NK-92 (cell line): ENCODE data around the gene HESX1.

ENCODE experiments used
- DNase-seq: peaks from one replicate; lab custom pipeline; 2025; ENCODE audit not compliant: unreplicated experiment; lab: John Stamatoyannopoulos, UW

Gene HESX1

DNA sequence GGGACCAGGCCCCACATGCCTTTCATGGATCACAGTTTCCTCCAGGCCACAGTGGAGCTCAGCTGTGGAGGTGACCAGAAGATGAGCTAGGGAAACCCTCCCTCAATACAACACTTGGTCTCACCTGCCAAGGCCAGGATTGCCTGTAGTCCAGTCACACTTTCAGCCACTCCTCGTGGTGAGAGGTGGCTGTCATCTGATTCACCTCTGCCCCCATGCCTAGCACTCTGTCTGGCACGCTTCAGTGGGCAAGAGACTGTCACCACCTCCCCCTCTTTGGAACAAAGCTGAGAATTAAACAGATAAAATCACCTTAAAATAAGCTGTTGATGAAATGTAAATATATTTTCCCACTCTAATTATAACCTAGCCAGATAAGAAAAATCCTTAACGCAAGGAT is 30.7 kb downstream of the HESX1 start:
- DNase-seq, result no peak

DNA sequence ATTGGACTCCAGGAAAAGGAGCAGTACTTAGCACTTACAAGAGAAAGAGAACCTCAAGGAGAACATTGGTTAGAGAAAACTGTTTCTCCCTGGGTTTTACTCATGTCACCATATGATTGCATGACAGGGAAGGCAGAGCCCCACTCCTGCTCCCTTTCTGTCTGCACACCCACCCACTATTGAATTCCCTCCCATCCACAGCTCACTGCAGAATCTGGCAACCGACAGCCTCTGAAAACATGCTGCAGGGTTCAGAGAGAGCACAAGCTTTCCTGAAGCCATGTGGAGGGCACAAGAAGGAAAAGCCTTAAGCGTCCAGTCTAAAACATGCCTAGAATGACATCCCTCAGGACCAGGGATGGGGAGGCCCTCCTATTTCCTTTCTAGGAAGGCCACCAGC is 31.6 kb downstream of the HESX1 start:
- no peak for DNase-seq

DNA sequence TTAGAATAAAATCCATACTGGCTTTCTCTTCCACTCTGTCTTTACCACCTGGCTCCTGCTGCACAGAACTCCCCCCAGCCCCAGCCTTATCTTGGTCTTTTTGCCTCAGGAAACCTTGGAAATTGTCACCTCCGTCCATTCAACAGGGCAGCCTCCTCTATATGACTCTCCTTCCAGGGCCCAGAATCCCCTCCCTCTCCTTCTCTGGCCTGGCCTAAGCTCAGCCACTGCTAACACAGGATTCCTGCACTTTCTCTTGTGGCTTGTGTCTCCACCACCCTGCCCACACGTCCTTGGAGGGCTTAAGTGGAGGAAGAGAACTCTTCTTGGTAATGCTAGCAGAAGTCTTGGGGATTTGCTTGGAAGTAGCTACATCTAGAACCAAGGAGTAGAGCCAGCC is 33.1 kb downstream of the HESX1 start:
- DNase-seq, result no peak

DNA sequence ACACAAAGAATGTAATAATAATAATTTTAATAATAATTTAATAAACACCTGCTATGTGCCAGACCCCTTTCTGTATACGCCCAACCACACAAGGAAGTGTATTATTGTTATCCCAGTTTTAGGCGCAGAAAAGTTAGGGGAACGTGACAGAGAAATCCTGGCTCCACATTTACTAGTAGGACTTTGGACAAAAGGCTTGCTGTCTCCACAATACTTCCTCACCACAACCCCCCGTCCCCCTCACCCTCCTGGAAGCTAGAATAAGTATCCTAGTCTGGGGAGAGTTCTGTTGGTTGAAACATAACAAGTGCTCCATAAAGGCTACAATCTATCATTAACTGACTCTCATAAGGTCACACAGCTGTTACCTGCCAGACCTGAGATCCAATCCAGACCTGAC is 34.1 kb downstream of the HESX1 start:
- no peak for DNase-seq

DNA sequence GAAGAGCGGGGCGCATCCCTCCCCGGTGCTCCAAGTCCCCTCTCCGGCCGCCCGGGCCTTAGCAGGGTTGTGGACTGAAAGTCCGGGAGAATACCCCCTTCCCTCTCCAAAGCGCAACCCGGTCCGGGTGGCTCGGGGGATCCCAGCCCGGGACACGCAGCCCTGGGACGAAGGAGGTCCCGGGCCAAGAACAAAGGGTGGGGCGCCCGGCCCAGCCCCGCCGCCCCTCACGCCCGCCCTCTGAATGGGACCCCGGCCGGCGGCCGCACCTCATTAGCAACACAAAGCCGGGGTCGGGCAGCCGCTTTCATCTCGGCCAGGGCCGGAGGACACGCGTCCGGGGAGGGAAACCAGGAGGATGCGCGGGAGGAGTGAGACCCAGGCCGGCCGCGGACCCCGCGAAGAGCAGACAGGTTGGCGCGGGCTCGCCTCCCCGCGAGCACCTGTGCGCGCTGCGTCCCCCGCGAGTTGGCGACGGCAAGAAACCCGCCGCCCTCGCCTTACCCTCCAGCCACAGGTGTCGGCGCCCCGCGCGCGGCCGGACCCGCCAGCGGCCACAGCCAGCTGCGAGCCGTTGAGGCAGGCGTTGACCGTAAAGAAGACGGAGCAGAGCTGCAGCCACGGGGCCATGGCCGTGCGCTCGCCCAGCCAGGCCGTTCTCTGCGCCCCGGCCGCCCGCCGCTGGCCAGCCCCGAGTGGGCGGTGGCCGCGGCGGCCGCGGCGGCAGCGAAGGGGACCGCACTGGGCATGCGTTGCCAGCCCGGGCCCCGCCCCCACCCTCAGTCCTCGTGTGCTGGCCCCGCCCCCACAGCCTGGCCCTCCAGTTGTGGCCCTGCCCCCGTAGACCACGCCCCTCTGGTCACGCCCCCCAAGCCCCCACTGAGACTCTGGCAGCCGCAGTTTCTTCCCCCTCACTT is 34.9 kb downstream of the HESX1 start, which contains the start of gene IL17RD:
TSS of gene IL17RD (minus strand) at position 697 of the 917 bp plus-strand sequence. CDS start at position 630, 67 bp downstream.
- DNase-seq, result no peak

DNA sequence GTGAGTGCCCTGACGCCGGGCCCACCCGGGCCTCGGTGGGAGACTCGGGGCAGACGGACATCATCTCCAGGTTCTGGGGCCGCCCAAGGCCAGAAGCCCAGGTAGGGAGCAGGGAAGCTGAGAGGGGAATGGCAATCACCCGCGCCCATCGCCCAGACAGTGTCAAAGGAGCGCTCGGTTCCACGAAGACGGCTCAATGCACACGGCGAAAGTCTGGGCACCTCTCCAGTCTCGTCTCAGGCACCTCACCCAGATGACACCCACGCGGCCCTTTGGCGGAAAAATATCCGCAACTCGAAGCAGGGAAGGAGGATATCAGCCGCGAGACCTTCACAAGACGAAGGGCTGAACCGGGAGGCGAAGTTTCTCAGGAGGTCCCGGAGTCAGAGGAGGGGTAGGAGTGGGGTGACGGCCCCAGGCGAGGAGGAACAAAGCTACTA is 35.5 kb downstream of the HESX1 start:
- no peak for DNase-seq

DNA sequence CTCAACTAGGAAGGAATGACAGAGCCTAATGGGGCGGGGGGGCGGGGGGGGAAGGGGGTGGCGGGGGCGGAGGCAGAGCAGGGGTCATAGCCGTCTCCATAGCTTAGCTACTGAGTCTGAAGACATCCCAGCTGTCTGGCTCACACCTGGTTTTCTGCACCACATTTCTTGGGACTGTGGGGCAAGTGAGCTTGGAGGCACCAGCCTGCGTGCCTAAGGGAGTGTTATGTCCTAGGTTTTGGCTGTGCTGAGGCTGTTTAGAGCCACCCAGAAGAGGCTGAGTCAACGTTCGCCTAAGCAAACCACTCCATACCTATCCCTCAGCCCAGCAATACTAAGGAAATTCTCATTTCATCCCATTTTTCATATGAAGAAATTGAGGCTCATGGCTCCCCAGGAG is 36.0 kb downstream of the HESX1 start:
- DNase-seq, result no peak

DNA sequence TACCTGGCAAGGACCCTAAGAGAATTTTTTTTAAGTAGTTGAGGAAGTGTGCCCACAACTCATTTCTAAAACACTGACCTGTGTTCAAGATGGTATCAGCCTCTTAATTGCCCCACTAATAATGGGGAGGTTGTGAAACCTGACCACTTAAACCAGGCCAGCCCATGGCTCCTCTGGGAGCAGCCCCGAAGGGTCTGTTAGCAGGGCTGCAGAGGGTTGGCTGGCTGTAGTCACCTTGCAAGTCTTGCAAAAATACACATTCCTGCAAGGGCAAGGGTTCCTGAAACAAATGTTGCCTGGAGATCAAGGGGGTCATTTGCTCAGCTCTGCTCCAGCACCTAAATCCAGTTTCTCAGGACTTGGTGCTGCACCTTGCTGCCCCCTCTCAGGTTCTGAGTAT is 37.9 kb downstream of the HESX1 start:
- DNase-seq, result no peak

DNA sequence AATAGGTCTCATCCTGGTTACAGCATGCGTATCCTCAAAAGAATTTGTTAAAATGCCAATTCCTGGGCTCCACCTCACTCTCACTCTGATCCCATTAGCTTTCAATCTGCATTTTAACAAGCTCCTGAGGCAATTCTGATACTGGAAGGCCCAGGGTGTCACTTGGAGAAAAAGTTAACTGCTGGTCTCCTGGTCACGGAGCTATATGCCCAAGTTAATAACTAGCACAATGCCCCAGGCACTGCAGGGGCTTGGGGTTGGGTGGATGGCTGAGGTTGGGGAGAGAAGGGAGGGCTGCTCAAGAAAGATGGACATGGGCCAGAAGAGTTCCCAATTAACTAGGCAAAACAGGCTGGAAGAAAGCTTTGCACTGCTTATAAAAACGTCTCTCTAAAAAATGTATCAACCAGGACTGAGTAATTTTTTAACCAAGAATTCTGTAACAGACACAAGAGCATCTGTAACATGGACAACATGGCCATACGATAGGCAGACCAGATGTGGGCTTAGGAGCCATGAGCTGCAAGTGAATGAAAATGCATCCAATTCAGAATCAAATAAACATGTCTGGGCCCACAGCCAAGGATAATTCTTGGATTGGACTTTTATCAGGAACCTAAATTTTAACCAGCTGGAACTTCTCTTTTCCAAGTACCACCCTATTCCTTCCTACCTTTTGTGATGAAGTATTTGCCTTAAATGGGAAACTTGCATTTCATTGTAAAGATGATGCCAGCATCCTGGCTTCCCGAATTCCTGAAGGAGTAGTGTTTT is 38.8 kb downstream of the HESX1 start:
- no peak for DNase-seq

DNA sequence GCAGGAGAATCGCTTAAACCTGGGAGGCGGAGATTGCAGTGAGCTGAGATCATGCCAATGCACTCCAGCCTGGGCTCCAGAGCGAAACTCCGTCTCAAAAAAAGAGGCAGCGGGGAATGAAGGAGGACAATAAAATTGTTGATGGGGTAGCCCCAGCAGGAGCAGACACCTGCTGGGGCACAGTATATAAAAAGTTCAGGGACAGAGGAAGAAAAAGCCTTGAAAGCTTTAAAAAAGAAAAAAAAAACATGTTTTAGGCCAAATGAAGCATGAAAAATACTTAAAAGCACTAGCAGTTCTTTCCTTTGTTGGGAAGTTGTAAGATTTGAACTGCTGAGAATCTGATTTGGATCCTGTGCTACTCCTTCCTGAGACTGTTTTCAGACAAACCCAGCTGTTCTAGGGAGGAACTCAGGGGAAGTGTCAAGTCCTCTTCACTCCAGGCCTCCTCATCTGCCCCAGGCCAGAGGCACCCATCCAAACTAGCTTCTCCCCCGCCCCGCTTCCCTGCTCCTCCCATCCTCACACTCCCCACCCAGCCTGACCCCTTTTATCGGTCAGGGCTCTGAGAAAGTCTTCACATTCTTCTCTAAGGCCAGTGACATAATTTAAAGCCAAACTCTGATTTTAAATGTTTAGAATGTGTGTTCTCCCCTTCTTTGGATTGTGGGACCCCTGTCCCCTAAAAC is 39.6 kb downstream of the HESX1 start:
- no peak for DNase-seq

DNA sequence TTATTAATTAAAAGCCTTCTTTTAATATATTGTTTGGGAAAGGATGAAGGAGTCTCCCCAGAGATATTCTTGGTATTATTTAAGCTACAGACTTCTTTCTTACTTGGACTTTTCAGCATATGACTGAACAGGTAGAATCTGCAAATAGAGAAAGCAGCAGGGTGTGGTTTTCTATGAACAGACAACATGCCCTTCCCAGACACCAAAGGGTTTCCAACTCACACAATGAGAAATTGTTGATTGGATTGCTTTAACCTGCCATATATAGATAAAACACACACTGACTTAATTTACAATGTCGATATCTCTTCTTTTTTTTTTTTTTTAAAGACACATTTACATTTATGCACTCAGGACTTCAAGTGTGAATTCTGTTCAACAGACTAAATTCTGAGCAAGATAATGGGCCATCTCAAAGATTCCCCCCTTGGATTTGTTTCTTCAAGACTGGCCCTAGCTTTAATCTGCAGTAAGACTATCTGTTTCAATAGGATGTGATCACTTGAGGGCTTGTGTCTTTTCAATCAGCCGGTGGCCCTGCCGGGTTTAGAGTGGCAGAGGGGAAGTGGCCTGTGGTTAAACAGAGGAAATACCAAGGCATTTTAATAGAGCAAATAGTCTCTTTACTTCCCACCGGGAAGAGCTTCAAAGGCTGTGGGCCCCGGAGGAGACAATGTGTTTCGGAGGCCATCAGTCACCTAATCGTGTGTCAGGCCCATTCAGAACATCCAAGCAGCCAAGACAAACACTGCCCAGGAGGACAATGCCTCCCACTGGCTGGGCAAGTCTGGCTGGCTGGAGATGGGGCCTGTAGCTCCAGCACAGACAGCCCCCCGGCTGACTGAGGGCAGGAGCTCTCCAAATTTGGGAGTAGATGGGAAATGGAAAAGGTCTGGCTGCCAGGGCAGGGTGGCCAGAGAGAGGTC is 40.7 kb downstream of the HESX1 start:
- no peak for DNase-seq

DNA sequence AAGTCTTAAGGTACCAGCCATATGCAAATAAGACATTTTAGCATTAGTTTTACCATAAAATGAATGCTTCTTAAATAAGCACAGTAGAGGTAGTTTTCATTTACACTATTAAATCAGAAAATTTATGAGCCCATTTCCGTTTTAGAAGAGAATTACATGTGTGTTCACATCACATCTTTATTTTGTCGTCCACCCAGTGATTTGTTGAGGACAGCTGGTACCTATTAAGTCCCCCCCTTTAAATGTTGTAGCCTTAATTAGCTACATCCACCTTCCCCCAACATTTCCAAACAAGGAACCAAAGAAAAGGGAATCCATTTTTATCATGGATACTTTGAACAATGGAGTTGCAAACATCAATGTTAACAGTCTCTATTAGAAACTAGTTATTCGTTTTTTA is 41.5 kb downstream of the HESX1 start:
- DNase-seq, result no peak

DNA sequence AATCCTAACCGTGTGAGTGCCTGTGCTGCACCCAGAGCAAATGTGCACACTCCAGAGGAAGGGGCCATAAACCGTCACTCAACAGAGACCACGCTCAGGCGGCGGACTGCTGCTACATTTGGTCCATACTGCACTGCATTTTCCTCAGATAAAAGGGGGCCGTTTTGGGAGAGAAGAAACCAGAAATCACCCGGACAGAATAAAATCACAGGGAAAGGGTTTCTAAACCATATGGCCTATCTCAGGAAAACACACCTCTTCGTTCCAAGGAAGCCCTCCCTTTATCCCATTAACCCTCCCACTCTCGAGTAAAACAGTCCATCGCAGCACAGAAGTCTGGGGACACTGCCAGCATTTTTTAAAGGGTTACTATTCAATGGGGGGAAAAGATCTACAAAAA is 42.2 kb downstream of the HESX1 start:
- DNase-seq, result no peak

DNA sequence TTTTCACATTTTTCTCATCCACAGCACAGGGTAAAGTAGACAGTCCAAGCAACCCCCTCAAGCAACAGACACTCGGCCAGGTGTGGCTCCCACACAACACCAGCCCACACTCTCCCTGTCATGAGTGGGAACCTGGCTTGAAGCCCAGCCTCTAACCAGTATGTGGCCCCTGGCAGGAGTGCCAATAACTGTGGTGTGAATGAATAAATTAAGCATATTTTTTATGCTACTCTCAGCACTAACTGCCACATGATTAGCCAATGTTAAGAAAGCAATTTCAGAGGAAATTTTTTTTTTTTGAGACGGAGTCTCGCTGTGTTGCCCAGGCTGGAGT is 44.5 kb downstream of the HESX1 start:
- no peak for DNase-seq

DNA sequence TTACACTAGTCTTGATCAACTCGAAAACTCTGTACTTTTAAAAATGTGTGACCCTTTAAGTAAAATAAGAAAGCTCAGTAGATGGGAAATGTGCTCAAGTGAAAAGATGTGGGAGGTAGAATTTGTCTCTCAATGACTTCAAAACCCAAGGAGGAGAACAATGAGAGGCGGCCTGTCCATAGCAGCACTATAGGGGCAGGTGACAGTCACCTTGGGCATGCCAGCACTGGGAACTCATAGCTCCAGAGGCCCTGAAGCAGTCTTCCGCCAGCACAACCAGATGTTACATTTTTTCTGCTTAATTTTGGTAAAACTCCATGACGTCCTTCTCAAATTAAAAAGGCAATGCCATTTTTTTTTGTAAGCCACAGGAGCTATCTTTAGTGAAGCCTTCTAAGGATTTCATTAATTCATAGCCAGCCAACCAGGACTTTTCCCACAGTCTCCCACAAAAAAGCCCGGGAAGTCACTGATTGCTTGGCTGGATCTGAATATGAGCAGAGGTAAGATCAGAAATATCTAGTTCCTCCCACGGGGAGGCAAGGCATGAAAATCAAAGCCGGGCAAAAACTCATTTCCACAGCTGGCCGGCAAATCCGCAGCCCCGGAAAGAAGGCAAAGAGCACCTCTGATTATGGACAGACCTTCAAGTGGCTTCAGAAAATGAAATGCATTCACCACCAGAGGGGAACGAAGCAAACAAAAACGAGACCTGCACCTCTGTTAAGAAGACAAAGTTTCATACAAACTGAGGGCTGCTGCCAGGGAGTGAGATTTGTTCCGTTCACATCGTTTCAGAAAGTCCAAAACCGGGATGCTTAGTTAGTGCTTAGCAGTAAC is 45.1 kb downstream of the HESX1 start:
- no peak for DNase-seq

DNA sequence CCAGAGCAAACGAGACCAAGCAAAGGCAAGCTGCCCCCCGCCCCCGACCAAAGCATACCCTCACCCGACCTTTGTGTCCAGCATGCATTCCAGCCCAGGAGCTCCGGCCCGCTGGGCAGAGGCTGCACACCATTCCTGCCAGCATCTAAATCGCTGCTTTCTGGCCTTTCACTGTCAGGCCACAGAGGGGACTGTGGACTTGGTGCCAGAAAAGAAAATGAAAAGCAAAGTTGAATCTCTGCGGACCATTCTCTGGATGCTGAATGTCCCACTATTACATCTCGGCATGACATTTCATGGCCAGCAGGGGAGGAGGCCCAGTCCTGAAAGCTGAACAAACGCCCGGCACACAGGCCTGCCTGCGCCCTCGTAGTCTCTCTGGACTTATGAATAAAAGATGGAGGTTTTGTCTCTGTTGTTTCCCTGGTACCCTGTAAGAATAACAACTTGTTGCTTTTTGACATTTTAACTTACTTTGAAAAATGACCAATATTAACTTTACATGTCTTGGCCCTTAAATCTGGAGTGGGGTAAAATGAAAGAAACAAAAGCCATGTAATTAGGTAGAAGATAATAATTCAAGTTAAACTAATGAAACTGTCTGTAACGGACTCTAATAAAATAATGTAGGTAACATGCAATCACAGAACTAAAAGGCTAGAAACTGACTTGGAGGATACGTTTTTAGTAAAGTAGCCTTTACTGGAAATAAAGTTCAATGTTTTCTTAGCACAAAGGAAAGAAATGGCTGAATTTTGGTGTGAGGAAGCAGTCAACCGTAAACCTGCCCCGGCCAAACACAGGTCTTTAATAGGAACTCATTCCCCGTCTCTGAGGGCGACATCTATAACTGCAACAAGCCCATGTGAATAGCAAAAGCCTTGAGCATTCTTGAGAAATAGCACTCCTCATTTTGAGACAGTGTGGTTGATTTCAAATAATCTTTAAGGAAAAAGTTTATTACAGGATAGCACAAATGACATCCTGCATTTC is 47.3 kb downstream of the HESX1 start:
- DNase-seq, result no peak

DNA sequence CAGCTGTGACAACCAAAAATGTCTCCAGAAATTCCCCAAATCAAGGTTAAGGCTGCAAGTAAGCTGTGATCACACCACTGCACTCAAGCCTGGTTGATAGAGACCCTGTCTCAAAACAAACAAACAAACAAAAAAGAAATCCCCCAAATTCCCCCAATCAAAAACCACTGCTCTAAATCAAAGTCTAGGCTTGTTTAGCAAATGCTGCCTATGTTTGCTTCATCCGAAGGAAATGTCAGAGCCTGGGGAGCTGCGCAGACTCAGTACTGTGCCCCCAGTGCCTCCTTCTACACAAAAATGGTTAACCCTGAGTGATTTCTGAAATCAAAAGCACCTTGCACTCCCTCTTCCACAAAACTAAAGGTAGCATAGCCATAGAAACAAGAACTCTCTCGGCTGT is 48.0 kb downstream of the HESX1 start:
- no peak for DNase-seq

DNA sequence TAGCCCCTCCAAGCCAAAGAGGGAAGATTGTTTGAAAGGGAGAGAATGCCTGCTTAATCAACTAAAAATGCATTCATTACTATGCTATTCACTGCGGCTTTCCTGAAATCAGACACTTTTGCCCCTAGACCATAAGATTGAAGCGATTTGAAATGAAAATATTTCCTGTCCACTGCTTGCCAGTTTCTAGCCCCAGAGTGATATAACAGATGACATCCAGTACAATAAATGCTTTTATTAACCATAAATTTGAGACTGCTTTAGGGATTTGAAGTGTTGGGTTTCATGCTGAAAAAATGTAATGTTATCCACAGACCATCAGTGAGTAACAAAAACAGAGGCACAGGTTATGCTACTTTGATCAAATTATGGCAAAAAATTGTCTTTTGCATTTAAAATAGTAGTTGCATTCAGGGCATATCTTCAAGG is 48.7 kb downstream of the HESX1 start:
- DNase-seq, result no peak
